EH (cell line): Measurements from ENCODE around the gene DIP2B.
"Not testable (repeated sequence)": the region's sequence is repeated elsewhere in the genome, so short reads cannot be mapped to it uniquely, and the experiment has no call there.

Source experiments
- DNase-seq: peaks from one replicate; pipeline ENCODE4 v3.0.0-alpha.2; 2015; ENCODE audit warnings: low read depth

Gene DIP2B

GRCh38 chr12:50676756-50677155 is 172.0 kb downstream of the DIP2B start:
- peak; percentile 68 for DNase-seq

GRCh38 chr12:50677858-50678257 is 173.1 kb downstream of the DIP2B start:
- DNase-seq: peak; percentile 77

DNA sequence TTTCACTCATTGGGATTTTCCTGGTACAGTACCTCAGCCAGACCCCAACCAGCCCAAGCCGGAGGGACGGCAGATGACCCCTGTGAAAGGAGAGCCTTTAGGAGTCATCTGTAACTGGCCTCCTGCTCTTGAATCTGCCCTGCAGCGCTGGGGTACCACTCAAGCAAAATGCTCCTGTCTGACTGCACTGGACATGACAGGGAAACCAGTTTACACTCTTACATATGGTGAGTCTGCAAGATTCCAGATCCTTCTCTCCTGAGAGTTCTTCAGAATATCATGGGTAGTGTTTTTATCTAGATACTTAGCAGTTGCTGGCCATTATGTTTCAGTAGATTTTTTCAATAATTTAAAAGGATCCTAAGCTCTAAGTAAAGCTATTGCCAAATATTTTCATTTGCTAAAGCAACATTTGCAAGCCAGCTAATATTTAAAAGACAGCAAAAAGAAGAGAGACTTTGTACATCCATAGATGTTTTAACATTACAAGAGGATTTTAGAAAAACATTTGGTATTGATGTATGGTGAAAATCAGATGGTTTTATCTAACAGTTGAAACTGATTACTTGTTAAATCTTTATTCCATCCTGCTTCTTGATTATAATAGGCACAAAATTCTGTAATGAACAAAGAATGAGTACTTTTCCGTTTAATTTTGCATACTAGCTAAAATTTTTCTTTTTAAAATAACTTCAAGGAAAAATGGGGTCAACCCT is 174.0 kb downstream of the DIP2B start:
- DNase-seq: no peak

DNA sequence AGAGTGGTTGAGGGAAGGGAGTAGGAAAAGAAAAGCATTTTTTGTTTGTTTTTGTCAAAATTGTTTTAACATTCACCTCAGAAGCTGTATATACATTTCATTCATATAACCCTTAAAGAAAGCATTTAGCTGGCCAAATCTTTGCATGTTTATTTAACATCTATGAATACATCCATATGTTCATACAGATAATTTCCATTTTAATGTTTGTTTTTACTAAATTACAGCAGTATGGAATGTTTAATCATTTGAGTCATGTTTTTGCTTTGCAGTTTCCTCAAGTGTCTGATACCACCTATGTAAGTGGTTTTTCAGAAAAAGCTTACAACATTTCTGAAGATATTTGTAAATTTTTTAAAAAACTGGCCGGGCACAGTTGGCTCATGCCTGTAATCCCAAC is 174.8 kb downstream of the DIP2B start:
- DNase-seq: no peak

GRCh38 chr12:50681064-50681463 is 176.3 kb downstream of the DIP2B start:
- DNase-seq: not testable (repeated sequence)

DNA sequence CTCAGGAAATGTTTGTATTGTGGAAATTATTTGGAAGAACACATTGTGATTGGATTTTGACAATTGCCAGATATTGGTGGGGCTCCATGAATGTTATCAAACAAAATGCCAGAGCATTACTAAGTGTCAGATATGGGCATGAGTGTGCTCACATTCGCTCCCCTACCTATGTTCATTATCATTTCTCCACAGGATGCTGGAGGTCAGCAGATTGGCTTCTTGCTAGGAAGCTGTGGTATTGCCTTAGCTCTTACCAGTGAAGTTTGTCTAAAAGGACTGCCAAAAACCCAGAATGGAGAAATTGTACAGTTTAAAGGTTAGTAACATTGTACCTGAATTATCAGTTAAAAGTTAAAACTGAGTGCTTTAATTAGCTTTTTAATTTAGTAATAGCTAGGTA is 180.9 kb downstream of the DIP2B start:
- no peak for DNase-seq

DNA sequence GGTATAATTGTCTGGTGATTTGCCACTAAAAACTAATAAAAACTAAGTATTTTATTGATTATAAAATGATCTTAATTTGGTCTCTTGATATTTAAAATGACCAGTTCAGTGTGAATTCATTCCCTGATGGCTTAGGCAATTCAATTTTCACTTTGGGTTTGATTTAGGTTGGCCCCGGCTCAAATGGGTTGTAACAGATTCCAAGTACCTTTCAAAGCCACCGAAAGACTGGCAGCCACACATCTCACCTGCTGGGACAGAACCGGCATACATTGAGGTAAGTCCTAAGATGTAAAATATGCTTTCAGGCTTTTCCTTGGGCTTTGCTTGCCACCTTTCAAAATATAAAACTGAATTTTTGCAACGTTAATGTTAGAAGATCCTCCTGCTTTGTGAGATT is 181.6 kb downstream of the DIP2B start:
- no peak for DNase-seq

DNA sequence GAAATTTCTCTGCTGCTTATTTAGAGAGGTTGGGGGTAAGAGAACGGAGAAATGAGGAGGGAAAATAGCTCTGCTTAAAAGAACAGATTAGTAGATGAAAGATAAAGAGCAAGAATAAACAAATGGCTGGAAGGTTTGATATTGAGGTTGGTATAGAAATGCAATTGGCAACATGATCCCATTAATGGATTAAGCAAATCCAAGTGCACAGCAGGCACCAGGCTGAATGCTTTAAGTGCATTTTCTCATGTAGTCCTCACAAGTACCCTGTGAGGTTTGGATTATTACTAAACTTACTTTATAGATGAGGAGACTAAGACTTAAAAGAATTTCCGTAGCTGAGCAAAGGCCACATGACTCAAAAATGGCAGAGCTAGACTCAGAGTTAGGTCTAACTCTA is 182.2 kb downstream of the DIP2B start:
- peak; percentile 37 for DNase-seq

GRCh38 chr12:50689437-50689836 is 184.7 kb downstream of the DIP2B start:
- DNase-seq: no peak

GRCh38 chr12:50690925-50691324 is 186.1 kb downstream of the DIP2B start:
- DNase-seq: peak; percentile 26

GRCh38 chr12:50695961-50696360 is 191.2 kb downstream of the DIP2B start:
- no peak for DNase-seq

GRCh38 chr12:50696931-50697330 is 192.1 kb downstream of the DIP2B start:
- no peak for DNase-seq

- no peak for DNase-seq
These were observed 194.4 kb downstream of the DIP2B start for GRCh38 chr12:50699154-50699553.

GRCh38 chr12:50699940-50700339 is 195.2 kb downstream of the DIP2B start:
- DNase-seq: no peak

DNA sequence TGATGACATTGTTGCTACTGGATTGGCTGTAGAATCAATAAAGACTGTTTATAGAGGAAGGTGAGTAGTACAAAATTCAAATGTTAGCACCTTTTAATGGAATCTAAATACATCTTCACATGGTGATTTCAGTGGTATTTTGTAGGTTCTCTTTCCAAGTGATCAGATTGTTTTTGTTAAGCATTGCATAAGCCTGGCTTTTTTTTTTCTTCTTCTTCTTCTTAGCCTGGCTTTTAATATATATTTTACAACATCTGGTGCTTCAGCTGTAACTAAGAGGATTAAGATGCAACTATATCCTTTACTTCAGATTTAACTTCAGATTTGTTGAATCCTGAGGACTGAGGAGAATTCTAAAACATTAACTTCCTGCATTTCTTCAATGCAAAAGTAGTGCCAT is 201.8 kb downstream of the DIP2B start:
- DNase-seq: no peak

DNA sequence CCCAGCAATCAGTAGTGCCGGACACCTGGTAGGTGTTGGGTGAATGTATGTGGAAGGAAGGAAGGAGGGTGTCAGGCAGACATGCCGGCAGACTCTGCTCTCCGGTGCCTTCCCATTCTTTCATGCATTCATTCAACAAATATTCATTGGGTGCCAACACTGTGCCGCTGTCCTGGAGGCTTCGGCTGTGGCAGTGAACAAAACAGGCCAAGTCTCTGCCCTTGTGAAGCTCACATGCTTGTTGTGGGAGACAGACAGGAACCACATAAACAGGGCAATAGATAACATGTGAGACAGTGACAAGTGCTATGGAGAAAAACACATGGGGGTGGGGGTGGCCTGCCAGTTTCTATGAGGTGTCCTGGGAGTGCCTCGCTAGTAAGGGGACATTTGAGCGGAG is 202.6 kb downstream of the DIP2B start:
- DNase-seq: no peak

DNA sequence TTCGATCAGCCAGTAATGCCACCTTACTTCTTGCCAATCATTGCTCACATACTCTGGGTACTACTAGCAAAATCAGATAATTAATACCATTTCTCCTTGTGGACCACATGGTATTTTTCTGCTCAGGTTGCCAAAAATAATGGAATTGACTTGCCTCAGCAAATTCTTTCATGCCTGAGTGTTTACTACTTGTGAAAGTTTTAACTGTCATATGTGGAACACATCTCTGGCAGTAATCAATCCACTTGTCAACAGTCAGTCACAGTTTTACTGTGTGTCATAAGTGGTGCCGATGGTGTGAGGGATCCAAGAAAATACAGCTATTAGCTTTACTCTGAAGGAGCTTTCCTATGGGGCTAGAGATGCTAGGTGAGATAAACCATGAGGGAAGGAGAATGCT is 203.8 kb downstream of the DIP2B start:
- DNase-seq: peak; percentile 18

- DNase-seq: no peak
These were observed 206.3 kb downstream of the DIP2B start for GRCh38 chr12:50711121-50711520.

- DNase-seq: peak; percentile 38
These were observed 210.4 kb downstream of the DIP2B start for GRCh38 chr12:50715174-50715573.

GRCh38 chr12:50718760-50719159 is 214.0 kb downstream of the DIP2B start:
- DNase-seq: no peak

DNA sequence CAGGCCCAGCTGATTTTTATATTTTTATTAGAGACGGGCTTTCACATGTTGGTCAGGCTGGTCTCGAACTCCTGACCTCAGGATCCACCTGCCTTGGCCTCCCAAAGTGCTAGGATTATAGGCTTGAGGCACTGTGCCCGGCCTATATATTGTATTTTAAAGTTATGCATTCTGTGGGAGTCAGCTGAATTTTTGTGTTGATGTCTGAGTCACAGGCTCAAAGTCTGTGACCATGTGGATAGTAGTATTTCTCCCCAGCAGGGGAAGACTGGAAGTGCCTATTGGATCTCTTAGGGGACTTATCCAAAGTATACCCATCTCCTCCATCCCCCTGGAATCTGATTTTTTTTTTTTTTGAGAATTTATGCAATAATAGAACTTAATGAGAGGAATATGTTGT is 215.3 kb downstream of the DIP2B start:
- peak; percentile 34 for DNase-seq

DNA sequence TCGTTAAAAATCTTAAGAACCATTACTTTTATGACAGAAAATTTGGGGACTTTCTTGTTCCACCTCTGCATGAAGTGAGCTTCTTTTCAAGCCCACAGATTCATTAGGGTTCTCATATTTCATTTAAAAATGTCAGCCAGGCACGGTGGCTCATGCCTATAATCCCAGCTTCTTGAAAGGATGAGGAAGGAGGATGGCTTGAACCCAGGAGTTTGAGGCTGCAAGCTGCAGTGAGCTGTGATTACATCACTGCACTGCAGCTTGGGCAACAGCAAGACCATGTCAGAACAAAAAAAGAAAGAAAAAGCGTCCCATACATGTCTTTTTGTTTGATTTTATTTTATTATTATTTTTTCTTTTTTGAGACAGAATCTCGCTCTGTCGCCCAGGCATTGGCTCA is 215.7 kb downstream of the DIP2B start:
- DNase-seq: peak; percentile 15

DNA sequence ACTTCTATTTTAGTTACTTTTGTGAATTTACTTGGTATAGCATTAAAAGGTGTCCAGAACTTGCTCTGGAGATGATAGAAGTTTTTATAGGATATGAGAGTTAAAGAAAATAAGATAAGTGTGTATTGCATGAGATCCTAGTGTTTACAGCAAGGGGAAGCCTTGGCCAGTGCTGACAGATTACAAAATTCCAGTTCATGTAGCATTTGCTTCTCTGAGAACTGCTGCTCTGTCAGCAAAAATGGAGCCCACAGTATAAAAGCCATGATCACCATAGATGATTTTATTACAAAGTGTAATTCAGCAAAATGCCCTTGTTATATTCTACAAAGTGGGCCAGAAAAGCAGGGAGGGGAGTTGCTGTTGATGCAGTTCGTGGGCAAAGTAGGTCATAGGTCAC is 219.1 kb downstream of the DIP2B start:
- no peak for DNase-seq
